NCI-H524 treated with DMSO at 0.1 percent for 48 hours (cell line): ENCODE data around the gene TMEM138.

Source experiments
- DNase-seq: peaks from one replicate; lab custom pipeline; 2025; lab: John Stamatoyannopoulos, UW

Gene TMEM138

DNA sequence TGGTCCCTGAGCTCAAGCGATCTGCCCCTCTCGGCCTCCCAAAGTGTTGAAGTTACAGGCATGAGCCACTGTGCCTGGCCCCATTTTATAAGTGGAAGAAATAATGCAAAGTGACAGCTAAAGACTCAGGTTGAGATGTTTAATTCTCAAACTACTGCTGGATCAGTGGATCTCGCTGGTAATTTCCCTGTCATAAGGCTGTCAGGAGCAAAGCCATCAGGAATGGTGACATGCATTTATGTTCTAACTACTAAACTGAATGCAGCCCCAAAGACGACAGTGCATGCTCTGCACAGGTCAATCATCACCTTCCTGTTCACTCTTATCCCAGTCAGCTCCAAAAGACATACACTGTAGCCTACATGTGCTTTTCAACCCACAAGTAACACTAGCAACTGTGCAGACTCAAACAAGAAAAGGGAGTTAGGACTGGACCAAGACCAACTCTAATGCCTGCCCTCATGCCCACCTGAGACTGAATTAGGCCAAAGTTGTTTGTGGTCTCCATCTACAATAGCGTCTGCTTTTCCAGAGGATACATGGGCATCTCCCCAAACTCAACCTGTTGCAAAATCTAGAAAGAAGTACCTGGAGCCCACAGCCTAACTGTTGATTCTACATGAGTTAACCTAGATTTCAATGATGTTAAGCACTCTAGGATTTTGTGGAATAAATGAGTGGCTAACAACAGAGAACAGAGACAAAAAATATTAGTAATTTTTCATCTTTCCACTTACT, 45.0 kb downstream of the TMEM138 start:
- DNase-seq, result no peak

- DNase-seq, result no peak
These were observed 49.4 kb downstream of the TMEM138 start for GRCh38 chr11:61411589-61411988.

DNA sequence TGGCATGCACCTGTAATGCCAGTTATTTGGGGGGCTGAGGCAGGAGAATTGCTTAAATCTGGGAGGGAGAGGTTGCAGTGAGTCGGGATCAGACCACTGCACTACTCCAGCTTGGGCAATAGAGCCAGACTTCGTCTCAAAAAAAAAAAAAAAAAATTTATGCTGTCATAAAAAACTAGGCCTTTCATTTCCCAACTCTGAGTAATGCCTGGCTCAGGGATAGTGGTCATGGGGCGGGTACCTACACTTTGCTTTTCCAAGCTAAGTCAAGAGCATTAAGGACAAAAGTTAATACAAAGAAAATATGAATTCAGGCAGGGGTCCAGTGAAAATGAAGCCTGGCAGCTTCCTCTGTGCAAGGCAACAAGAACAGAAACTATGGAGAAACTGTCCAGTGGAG, 51.3 kb downstream of the TMEM138 start:
- no peak for DNase-seq

DNA sequence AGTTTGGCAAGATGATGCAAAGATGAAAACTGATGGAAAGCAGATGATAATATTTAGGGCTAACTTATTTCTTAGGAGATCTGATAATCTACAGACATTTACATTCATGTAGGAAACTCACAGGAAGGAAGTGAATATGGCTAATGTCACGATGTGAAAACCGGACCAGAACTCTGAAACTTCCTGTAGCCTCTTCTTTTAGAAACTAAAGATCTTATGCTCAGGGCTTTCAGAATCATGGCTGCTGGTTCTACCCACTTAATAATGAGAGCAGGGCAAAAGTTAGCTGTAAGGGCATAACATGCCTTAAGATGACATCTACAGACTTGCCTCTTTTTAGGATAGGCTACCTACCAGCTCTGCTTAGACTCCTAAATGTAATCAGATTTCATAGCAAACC, 52.4 kb downstream of the TMEM138 start:
- DNase-seq, result no peak

DNA sequence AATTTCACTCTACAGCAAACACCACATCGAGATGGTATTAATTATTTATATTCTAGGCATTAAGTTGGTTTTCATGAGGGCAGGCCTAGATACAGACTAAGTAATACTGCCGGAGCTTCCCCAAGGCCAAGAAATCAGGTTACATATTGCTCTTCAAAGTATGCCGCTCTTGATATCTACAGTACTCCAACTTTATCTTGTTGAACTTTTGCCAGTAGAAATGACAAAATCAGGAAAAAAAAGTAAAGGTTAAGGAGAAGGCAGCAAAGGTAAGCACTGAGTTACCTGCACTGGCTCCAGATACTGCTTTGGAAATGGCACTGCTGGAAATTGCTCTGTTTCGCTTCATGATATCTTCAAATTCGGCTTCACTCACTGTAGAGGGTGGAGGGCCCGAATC, 53.2 kb downstream of the TMEM138 start:
- no peak for DNase-seq

- DNase-seq, result no peak
These were observed 54.8 kb downstream of the TMEM138 start for GRCh38 chr11:61416941-61417340.

- DNase-seq, result no peak
These were observed 55.5 kb downstream of the TMEM138 start for GRCh38 chr11:61417670-61418069.

DNA sequence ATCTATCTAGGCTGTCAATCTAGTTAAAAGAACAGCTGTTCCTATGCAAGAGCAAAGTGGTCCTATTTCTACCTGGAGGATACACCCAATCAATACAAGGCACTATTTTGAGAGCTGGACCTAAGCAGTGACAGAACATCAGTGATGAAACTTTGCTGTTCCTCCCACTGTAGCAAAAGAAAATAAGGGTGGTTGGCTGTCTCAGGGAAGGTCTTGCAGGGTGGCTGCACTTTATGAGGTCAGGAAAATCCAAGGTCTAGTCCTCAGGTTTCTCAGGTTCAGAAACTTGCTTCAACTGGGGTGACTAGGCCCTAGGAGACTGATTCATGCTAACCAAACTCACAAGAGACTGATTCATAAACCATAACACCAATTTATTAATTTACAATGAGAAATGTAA, 56.0 kb downstream of the TMEM138 start:
- DNase-seq, result no peak
